RKO (cell line): ENCODE results near the gene CD8B.

Experiments used
- DNase-seq: peaks from one replicate; pipeline ENCODE4 v3.0.0-alpha.2; 2016; ENCODE audit warnings: low spot score

Gene CD8B

GRCh38 chr2:86806059-86806857, 55.4 kb downstream of the CD8B start:
- DNase-seq, result no peak

GRCh38 chr2:86800856-86801567, 60.7 kb downstream of the CD8B start:
- no peak for DNase-seq

- no peak for DNase-seq
Measured at GRCh38 chr2:86794861-86795260, 66.8 kb downstream of the CD8B start.

GRCh38 chr2:86793752-86794151, 67.9 kb downstream of the CD8B start:
- DNase-seq, result no peak

GRCh38 chr2:86791573-86791972, 70.1 kb downstream of the CD8B start:
- DNase-seq, result no peak

- DNase-seq, result no peak
Measured at GRCh38 chr2:86790676-86791572, 70.8 kb downstream of the CD8B start, which contains the start of gene CD8A. CD8A (minus strand) TSS chr2:86790913; CDS start chr2:86790825, 88 bp downstream.

- no peak for DNase-seq
Measured at GRCh38 chr2:86790134-86790675, 71.5 kb downstream of the CD8B start.

GRCh38 chr2:86789687-86790133, 72.0 kb downstream of the CD8B start:
- DNase-seq, result no peak

- DNase-seq, result no peak
Measured at GRCh38 chr2:86788881-86789686, 72.6 kb downstream of the CD8B start.

- DNase-seq, result no peak
Measured at GRCh38 chr2:86788165-86788564, 73.5 kb downstream of the CD8B start.

- DNase-seq, result no peak
Measured at GRCh38 chr2:86787736-86788135, 74.0 kb downstream of the CD8B start.

- DNase-seq, result no peak
Measured at GRCh38 chr2:86786001-86786536, 75.6 kb downstream of the CD8B start.

- DNase-seq, result no peak
Measured at GRCh38 chr2:86785456-86785855, 76.2 kb downstream of the CD8B start.

GRCh38 chr2:86783615-86784339, 77.9 kb downstream of the CD8B start:
- DNase-seq, result no peak

- DNase-seq, result no peak
Measured at GRCh38 chr2:86782748-86783147, 78.9 kb downstream of the CD8B start.

- no peak for DNase-seq
Measured at GRCh38 chr2:86781363-86781762, 80.3 kb downstream of the CD8B start.

GRCh38 chr2:86779971-86780370, 81.7 kb downstream of the CD8B start:
- DNase-seq, result no peak

GRCh38 chr2:86778957-86779356, 82.7 kb downstream of the CD8B start:
- DNase-seq, result no peak

- no peak for DNase-seq
Measured at GRCh38 chr2:86776532-86776931, 85.2 kb downstream of the CD8B start.

- DNase-seq, result no peak
Measured at GRCh38 chr2:86775338-86775737, 86.3 kb downstream of the CD8B start.
